H9 (cell line): Measurements from ENCODE around the gene CSNK1G1. TPM values are rescaled to one million over a fixed set of nuclear protein-coding genes. Genes with fewer than 3 reads are reported as not detected.

Source experiments
- DNase-seq: peaks from one replicate; pipeline ENCODE4 v3.0.0-alpha.2; 2017
- H2AFZ ChIP-seq: one replicate; pipeline ENCODE4 v1.6.1; 2013; ENCODE audit warnings: mild to moderate bottlenecking, low read length, control low read depth, moderate library complexity
- H2AK5ac ChIP-seq: 2 replicates; pipeline ENCODE4 v1.6.1; 2013; ENCODE audit warnings: low read length, control low read depth, mixed read lengths; ENCODE audit not compliant: insufficient read length
- H2BK120ac ChIP-seq: one replicate; pipeline ENCODE4 v1.6.1; 2013; ENCODE audit warnings: low read depth, mild to moderate bottlenecking, low read length, control low read depth, inconsistent platforms; ENCODE audit not compliant: poor library complexity, severe bottlenecking
- H2BK12ac ChIP-seq: 2 replicates; pipeline ENCODE4 v1.6.1; 2013; ENCODE audit warnings: low read length, control low read depth, mixed read lengths, low read depth; ENCODE audit not compliant: insufficient read length
- H2BK15ac ChIP-seq: 2 replicates; pipeline ENCODE4 v1.6.1; 2013; ENCODE audit warnings: low read depth, low read length, control low read depth
- H2BK20ac ChIP-seq: one replicate; pipeline ENCODE4 v1.6.1; 2013; ENCODE audit warnings: low read depth, mild to moderate bottlenecking, low read length, control low read depth, inconsistent platforms; ENCODE audit not compliant: poor library complexity, severe bottlenecking
- H2BK5ac ChIP-seq: 2 replicates; pipeline ENCODE4 v1.6.1; 2013; ENCODE audit warnings: low read length, control low read depth, mixed read lengths; ENCODE audit not compliant: insufficient read length
- H3K14ac ChIP-seq: 2 replicates; pipeline ENCODE4 v1.6.1; 2013; ENCODE audit warnings: low read length, control low read depth; ENCODE audit not compliant: insufficient read depth
- H3K18ac ChIP-seq: 2 replicates; pipeline ENCODE4 v1.6.1; 2013; ENCODE audit warnings: low read depth, mild to moderate bottlenecking, mixed read lengths, low read length, control low read depth; ENCODE audit not compliant: insufficient read length
- H3K23ac ChIP-seq: 2 replicates; pipeline ENCODE4 v1.6.1; 2013; ENCODE audit warnings: low read length, control low read depth, mixed read lengths, low read depth; ENCODE audit not compliant: insufficient read length
- H3K23me2 ChIP-seq: 2 replicates; pipeline ENCODE4 v1.6.1; 2013; ENCODE audit warnings: low read depth, mild to moderate bottlenecking, mixed read lengths, low read length, control low read depth; ENCODE audit not compliant: insufficient read length, poor library complexity, severe bottlenecking
- H3K27ac ChIP-seq: 2 replicates; pipeline ENCODE4 v1.5.1; 2013; ENCODE audit warnings: low read length, control low read depth, mixed read lengths, low read depth; ENCODE audit not compliant: insufficient read length
- H3K27me3 ChIP-seq: 2 replicates; pipeline ENCODE4 v1.6.1; 2013; ENCODE audit warnings: low read length, control low read depth, inconsistent platforms; ENCODE audit not compliant: insufficient read depth
- H3K4ac ChIP-seq: 2 replicates; pipeline ENCODE4 v1.6.1; 2013; ENCODE audit warnings: low read depth, mild to moderate bottlenecking, control low read depth, inconsistent platforms, low read length, moderate library complexity
- H3K4me1 ChIP-seq: 2 replicates; pipeline ENCODE4 v1.6.1; 2013; ENCODE audit warnings: low read length, control low read depth, inconsistent platforms; ENCODE audit not compliant: insufficient read depth
- H3K4me2 ChIP-seq: 2 replicates; pipeline ENCODE4 v1.6.1; 2013; ENCODE audit warnings: low read length, control low read depth, mixed read lengths; ENCODE audit not compliant: insufficient read length, insufficient read depth
- H3K56ac ChIP-seq: 2 replicates; pipeline ENCODE4 v1.6.1; 2013; ENCODE audit warnings: low read depth, mild to moderate bottlenecking, mixed read lengths, low read length, control low read depth; ENCODE audit not compliant: insufficient read length
- H3K79me1 ChIP-seq: 2 replicates; pipeline ENCODE4 v1.6.1; 2013; ENCODE audit warnings: low read depth, mild to moderate bottlenecking, moderate library complexity, low read length, control low read depth, inconsistent platforms; ENCODE audit not compliant: insufficient read depth, poor library complexity, severe bottlenecking
- H3K79me2 ChIP-seq: 2 replicates; pipeline ENCODE4 v1.6.1; 2013; ENCODE audit warnings: low read length, control low read depth, inconsistent platforms; ENCODE audit not compliant: insufficient read depth
- H3K9ac ChIP-seq: 2 replicates; pipeline ENCODE4 v1.6.1; 2013; ENCODE audit warnings: low read length, control low read depth, mixed read lengths; ENCODE audit not compliant: insufficient read length; ENCODE audit errors: extremely low read depth
- H3K9me3 ChIP-seq: one replicate; pipeline ENCODE4 v1.6.1; 2013; ENCODE audit warnings: low read depth, low read length, inconsistent platforms; ENCODE audit not compliant: control insufficient read depth
- H3T11ph ChIP-seq: one replicate; pipeline ENCODE4 v1.6.1; 2013; ENCODE audit warnings: mild to moderate bottlenecking, low read length, control low read depth, inconsistent platforms
- H4K20me1 ChIP-seq: one replicate; pipeline ENCODE4 v1.6.1; 2013; ENCODE audit not compliant: control insufficient read depth, insufficient read length, insufficient read depth
- H4K5ac ChIP-seq: 2 replicates; pipeline ENCODE4 v1.6.1; 2013; ENCODE audit warnings: low read depth, mild to moderate bottlenecking, mixed read lengths, low read length, control low read depth; ENCODE audit not compliant: insufficient read length
- H4K8ac ChIP-seq: replicated peaks from 2 replicates; pipeline ENCODE4 v1.6.1; 2013; ENCODE audit warnings: low read length, control low read depth, mixed read lengths, low read depth; ENCODE audit not compliant: insufficient read length
- H4K91ac ChIP-seq: 2 replicates; pipeline ENCODE4 v1.6.1; 2013; ENCODE audit warnings: low read depth, mild to moderate bottlenecking, moderate library complexity, mixed read lengths, low read length, control low read depth; ENCODE audit not compliant: insufficient read length
- H3K27ac Mint-ChIP-seq, 3 experiments: 2 replicates in 2 of 3; 3 replicates in 1 of 3; pipeline ENCODE4 v1.8.0; 2020 to 2021; ENCODE audit warnings: mixed read lengths in 3 of 3, mild to moderate bottlenecking in 1 of 3, moderate library complexity in 1 of 3
- H3K27me3 Mint-ChIP-seq: 2 replicates; pipeline ENCODE4 v1.8.0; 2021; ENCODE audit warnings: low read depth, mild to moderate bottlenecking, moderate library complexity, mixed read lengths
- H3K36me3 Mint-ChIP-seq, 3 experiments: 2 replicates in 2 of 3; 3 replicates in 1 of 3; pipeline ENCODE4 v1.8.0; 2020 to 2021; ENCODE audit warnings: low read depth in 3 of 3, mixed read lengths in 3 of 3; ENCODE audit not compliant: insufficient read depth in 1 of 3
- H3K4me1 Mint-ChIP-seq, 2 experiments: 2 replicates each; pipeline ENCODE4 v1.8.0; 2020; ENCODE audit warnings: mixed read lengths in 2 of 2
- H3K4me3 Mint-ChIP-seq, 2 experiments: 2 replicates in 1 of 2; 3 replicates in 1 of 2; pipeline ENCODE4 v1.8.0; 2020 to 2021; ENCODE audit warnings: mild to moderate bottlenecking in 2 of 2, mixed read lengths in 2 of 2, moderate library complexity in 1 of 2
- H3K9me3 Mint-ChIP-seq, 2 experiments: 2 replicates in 1 of 2; 3 replicates in 1 of 2; pipeline ENCODE4 v1.8.0; 2020; ENCODE audit warnings: mild to moderate bottlenecking in 2 of 2, mixed read lengths in 2 of 2, moderate library complexity in 1 of 2
- WGBS: extraction: QIAGEN DNeasy Blood & Tissue Kit; methylation state at CpG from one replicate; pipeline ENCODE4 v1.1.7; 2013; ENCODE audit warnings: missing lambda C conversion rate, low lambda C conversion rate, mixed read lengths; ENCODE audit not compliant: insufficient read length; ENCODE audit errors: extremely low coverage; 5-methylcytosine and 5-hydroxymethylcytosine counted together
- total RNA-seq: library from RNA; stranded (reverse); gene quantifications from 2 replicates; pipeline ENCODE4 v1.2.1, GENCODE V29; 2021
- TF ChIP-seq, protein P1 (sequence below): fragments of 200-600 bp; sonication (generic); conservative IDR thresholded peaks from 3 replicates; pipeline ENCODE4 v1.8.0; 2021; ENCODE audit warnings: antibody characterized with exemption, mild to moderate bottlenecking

Gene CSNK1G1
- total RNA-seq, 1 experiment from 2014 or later, result 17.1 TPM

DNA sequence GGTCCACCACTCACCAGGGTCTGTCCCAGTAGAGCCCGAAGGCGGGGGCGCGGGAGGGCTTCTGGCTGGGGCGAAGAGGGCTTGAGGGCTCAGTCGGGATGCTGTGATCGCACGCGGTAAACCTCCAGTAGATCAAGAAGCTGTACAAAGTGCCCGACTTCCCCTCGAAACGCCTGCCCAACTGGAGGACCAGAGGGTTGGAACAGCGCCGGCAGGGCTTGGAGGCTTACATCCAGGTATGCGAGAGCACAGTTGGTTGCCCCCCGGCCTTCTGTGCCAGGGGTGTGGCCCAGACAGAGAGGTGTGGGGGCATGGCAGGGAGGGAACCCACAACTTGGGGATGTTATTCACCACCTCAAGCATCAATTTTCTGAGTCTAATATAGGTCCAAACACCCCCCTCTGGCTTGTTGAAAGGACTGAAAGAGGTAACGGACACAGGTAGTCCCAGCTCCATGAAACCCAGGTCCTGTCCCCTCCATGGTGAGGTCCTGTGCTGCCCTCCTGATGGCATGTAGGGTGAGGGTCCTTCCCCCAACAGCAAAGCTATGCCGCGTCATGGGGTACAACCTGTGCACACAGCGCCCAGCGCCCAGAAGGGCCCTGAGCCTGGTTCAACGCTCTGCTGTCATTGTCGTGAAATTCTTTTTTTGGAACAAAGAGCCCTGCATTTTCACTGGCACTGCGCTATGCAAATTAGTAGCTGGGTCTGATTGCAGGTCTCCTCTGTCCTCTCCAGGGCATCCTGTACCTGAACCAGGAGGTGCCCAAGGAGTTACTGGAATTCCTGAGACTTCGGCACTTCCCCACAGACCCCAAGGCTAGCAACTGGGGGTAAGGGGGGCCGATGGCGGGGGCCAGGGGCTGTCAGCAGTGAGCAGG lies 203.2 kb downstream of the CSNK1G1 start:
- H3K4ac ChIP-seq, result no peak overlapping the region
- no peak overlapping the region for H3K18ac ChIP-seq
- no peak overlapping the region for H2BK5ac ChIP-seq
- no peak overlapping the region for H3K27ac ChIP-seq
- no peak overlapping the region for H3K14ac ChIP-seq
- no peak overlapping the region for H3K56ac ChIP-seq
- DNase-seq, result peak; percentile 46
- no peak overlapping the region for H2AFZ ChIP-seq
- H3K4me2 ChIP-seq, result peak overlapping the region; percentile 41
- H3K79me2 ChIP-seq, result no peaks in the 10 kb centered on the region
- H3T11ph ChIP-seq, result no peak overlapping the region
- no peak overlapping the region for H2BK120ac ChIP-seq
- H3K79me1 ChIP-seq, result no peaks in the 10 kb centered on the region
- H3K23ac ChIP-seq, result no peak overlapping the region
- TF ChIP-seq, protein P1, sequence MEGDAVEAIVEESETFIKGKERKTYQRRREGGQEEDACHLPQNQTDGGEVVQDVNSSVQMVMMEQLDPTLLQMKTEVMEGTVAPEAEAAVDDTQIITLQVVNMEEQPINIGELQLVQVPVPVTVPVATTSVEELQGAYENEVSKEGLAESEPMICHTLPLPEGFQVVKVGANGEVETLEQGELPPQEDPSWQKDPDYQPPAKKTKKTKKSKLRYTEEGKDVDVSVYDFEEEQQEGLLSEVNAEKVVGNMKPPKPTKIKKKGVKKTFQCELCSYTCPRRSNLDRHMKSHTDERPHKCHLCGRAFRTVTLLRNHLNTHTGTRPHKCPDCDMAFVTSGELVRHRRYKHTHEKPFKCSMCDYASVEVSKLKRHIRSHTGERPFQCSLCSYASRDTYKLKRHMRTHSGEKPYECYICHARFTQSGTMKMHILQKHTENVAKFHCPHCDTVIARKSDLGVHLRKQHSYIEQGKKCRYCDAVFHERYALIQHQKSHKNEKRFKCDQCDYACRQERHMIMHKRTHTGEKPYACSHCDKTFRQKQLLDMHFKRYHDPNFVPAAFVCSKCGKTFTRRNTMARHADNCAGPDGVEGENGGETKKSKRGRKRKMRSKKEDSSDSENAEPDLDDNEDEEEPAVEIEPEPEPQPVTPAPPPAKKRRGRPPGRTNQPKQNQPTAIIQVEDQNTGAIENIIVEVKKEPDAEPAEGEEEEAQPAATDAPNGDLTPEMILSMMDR, result no peak
- peaks cover 6% of the 10 kb centered on the region for H3K23me2 ChIP-seq
- no peak overlapping the region for H2BK20ac ChIP-seq
- H3K9me3 Mint-ChIP-seq, result no peaks in the 10 kb centered on the region
- no peaks in the 10 kb centered on the region for H3K9me3 ChIP-seq
- H2BK15ac ChIP-seq, result no peak overlapping the region
- H4K8ac ChIP-seq, result no peak overlapping the region
- H4K5ac ChIP-seq, result no peak overlapping the region
- H3K4me3 Mint-ChIP-seq, result peak overlapping the region; percentile 73 to 84
- WGBS, result no CpG with 5 or more reads among the region's 27 CpGs
- H3K27ac Mint-ChIP-seq, result no peak overlapping the region
- H2AK5ac ChIP-seq, result no peak overlapping the region
- H3K9ac ChIP-seq, result no peak overlapping the region
- no peaks in the 10 kb centered on the region for H4K20me1 ChIP-seq
- peaks cover 19 to 22% of the 10 kb centered on the region in 2 experiments for H3K4me1 Mint-ChIP-seq
- no peaks in the 10 kb centered on the region for H3K4me1 ChIP-seq
- H3K27me3 Mint-ChIP-seq, result peaks cover 25% of the 10 kb centered on the region
- H3K27me3 ChIP-seq, result no peaks in the 10 kb centered on the region
- H4K91ac ChIP-seq, result no peak overlapping the region
- H3K36me3 Mint-ChIP-seq, result peaks cover 13 to 33% (median 33%) of the 10 kb centered on the region in 3 experiments
- H2BK12ac ChIP-seq, result no peak overlapping the region
